Bronchial epithelial cell (primary cell): ENCODE measurements around the gene PML. TPM values are rescaled to one million over a fixed set of nuclear protein-coding genes. Genes with fewer than 3 reads are reported as not detected.

ENCODE experiments used
- DNase-seq: peaks from one replicate; pipeline ENCODE4 v3.0.0-alpha.2; 2010; ENCODE audit warnings: low read depth
- FAIRE-seq: peaks from 2 replicates; lab custom pipeline; 2011; peaks lifted over from hg19 to GRCh38; lab: Jason Lieb, UNC
- H3K27me3 ChIP-seq: 2 replicates; pipeline ENCODE4 v1.5.1; 2011; ENCODE audit warnings: low read length; ENCODE audit not compliant: control insufficient read depth, insufficient read depth
- H3K36me3 ChIP-seq: 2 replicates; pipeline ENCODE4 v1.5.1; 2011; ENCODE audit warnings: low read length; ENCODE audit not compliant: control insufficient read depth, insufficient read depth
- H3K4me3 ChIP-seq: 2 replicates; pipeline ENCODE4 v1.5.1; 2011; ENCODE audit warnings: mild to moderate bottlenecking, low read depth, low read length, control low read depth
- total RNA-seq: library from RNA; depleted of rRNA; stranded (reverse); fragments of >200 nt; gene quantifications from 2 replicates; pipeline ENCODE4 v1.2.1, GENCODE V29; 2014
- TF ChIP-seq, protein P1 (sequence below): IDR thresholded peaks from 2 replicates; pipeline ENCODE4 v1.5.1; 2011; ENCODE audit warnings: mild to moderate bottlenecking, moderate library complexity, low read length, control low read depth, inconsistent platforms; ENCODE audit not compliant: insufficient read depth, severe bottlenecking

The PML gene
- total RNA-seq, 1 donor from 2014 or later, result 7.6 TPM

DNA sequence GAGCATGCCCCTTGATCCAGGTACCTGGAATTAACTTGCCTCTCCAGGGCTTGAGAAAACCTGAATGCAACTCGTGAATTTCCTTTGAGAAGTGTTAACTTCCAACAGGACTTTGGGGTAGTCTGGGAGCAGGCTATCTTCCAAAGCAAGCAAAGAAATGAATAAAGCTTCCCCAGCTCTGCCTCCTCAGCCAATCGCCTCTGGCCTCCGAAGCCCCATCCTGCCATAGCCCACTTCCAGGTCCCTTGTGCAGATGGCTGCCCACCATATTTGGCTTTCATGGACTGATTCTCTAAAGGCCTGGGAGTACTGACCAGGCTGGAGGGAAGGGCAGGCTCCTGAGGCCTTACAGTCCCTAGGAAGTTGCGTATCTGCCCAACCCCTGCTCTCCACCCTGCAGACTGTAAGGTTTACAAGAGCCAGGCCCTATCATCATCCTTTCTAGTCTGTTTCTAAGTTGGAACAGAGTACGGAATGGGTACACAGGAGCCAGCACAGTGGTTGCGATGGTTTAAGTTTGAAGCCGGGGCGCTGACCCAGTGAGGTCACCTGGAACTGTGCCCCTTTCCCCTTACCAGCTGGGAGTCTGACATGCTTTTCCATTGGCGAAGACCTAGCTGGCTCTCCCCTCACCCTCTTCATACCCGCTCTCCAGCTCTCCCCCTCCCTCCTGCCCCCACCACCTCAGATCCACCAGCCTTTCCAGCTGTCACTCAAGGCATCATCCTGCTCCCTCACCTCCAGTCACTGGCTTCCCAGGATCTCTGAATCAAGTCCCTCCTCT lies 1.1 kb upstream of the PML start:
- Histone ChIP-seq H3K4me3 (no peak overlapping the region), H3K27me3 (no peaks in the 10 kb centered on the region), H3K36me3 (peaks cover 6% of the 10 kb centered on the region)
- TF ChIP-seq, protein P1, sequence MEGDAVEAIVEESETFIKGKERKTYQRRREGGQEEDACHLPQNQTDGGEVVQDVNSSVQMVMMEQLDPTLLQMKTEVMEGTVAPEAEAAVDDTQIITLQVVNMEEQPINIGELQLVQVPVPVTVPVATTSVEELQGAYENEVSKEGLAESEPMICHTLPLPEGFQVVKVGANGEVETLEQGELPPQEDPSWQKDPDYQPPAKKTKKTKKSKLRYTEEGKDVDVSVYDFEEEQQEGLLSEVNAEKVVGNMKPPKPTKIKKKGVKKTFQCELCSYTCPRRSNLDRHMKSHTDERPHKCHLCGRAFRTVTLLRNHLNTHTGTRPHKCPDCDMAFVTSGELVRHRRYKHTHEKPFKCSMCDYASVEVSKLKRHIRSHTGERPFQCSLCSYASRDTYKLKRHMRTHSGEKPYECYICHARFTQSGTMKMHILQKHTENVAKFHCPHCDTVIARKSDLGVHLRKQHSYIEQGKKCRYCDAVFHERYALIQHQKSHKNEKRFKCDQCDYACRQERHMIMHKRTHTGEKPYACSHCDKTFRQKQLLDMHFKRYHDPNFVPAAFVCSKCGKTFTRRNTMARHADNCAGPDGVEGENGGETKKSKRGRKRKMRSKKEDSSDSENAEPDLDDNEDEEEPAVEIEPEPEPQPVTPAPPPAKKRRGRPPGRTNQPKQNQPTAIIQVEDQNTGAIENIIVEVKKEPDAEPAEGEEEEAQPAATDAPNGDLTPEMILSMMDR, result no peak
- no peak for DNase-seq
- no peak for FAIRE-seq

DNA sequence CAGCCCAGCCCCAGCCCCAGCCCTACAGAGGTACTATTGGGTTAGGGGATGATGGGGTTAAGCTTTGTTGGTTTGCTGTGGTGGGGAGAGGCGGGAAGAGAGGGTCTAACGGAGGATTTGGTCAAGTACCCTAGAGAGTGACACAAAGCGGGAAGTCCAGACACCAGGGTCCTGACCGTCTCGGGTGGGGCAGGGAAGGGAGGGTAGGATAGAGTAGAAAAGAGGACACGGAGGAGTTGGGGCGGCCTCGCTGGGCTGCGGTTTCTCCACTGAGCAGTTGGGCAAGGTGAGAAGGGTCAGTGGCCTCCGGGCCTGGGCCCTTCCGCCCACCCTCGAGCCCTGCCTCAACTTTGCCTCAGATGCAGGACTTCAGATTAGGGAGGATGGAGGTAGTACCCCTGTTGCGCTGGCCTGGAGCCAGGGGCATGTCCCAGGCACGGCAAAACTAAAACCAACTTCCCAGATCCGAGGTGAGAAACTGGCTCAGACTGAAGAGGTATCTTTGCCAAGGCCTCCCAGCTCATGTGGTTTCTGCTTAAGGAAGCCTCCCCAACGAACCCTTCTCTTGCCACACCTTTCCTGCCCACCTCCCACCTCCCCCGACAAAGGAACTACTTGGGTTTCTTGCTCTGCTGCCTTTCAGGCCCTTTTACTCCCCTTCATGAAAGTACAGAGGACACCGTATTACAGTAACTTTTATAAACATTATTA lies 551 bp downstream of the PML start:
- TF ChIP-seq, protein P1, result no peak
- peaks cover 6% of the 10 kb centered on the region for H3K36me3 ChIP-seq

DNA sequence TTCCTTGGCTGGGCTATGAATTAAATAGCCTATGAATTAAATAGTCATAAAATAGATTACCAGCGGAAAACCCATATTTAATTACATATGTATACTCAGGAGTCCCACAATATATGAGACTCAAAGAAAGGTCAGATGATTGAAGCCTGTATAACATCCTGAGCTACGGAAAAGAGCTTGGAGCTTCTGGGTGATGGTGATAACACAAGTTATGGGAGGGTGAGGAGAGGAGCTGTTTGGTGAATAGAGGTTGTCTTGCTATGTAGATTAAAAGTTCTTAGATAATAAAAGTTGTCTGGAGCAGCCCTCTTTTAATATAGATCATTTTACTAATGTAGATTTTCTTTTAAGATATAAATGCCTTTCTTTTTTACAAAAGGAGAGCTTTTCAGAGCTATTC lies 1.8 kb downstream of the PML start:
- H3K4me3 ChIP-seq, result no peak overlapping the region
- TF ChIP-seq, protein P1, result no peak
- DNase-seq (no peak), FAIRE-seq (no peak)
- peaks cover 6% of the 10 kb centered on the region for H3K36me3 ChIP-seq
- no peaks in the 10 kb centered on the region for H3K27me3 ChIP-seq

More for the DNA sequence above, 551 bp downstream of the PML start:
- FAIRE-seq (no peak), DNase-seq (no peak)
- H3K27me3 ChIP-seq, result no peaks in the 10 kb centered on the region
- H3K4me3 ChIP-seq, result peak overlapping the region; percentile 67

DNA sequence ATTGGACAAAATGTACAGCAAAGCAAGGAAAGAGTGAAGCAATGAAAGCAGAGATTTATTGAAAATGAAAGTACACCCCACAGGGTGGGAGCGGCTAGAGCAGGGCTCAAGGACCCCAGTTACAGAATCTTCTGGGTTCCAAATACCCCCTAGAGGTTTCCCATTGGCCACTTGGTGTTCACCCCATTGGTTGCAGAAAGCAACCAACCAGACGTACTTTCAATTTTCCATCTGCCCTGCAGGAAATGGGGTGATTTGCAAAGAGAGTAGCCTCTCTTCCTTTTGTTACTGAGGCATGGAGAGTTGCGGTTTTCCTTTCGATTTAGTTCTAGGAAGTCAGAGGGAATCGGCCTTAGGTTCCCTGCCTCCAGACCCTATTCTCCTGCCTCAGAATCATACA lies 2.4 kb downstream of the PML start:
- TF ChIP-seq, protein P1, result no peak
- H3K27me3 ChIP-seq, result no peaks in the 10 kb centered on the region
- H3K36me3 ChIP-seq, result peaks cover 7% of the 10 kb centered on the region
- DNase-seq, result no peak
- H3K4me3 ChIP-seq, result no peak overlapping the region
- no peak for FAIRE-seq

DNA sequence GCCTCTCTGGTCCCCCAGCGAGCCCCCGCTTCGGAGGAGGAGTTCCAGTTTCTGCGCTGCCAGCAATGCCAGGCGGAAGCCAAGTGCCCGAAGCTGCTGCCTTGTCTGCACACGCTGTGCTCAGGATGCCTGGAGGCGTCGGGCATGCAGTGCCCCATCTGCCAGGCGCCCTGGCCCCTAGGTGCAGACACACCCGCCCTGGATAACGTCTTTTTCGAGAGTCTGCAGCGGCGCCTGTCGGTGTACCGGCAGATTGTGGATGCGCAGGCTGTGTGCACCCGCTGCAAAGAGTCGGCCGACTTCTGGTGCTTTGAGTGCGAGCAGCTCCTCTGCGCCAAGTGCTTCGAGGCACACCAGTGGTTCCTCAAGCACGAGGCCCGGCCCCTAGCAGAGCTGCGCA lies 3.5 kb downstream of the PML start:
- Histone ChIP-seq H3K4me3 (no peak overlapping the region), H3K36me3 (peaks cover 7% of the 10 kb centered on the region), H3K27me3 (no peaks in the 10 kb centered on the region)
- FAIRE-seq (no peak), DNase-seq (no peak)
- TF ChIP-seq, protein P1, result no peak
